ENCODE data around the gene PSME3.
"Not testable (repeated sequence)": the region's sequence is repeated elsewhere in the genome, so short reads cannot be mapped to it uniquely, and the experiment has no call there.

PSME3 gene

GRCh38 chr17:42851371-42852240 lies 18.4 kb downstream of the PSME3 start:
- not testable (repeated sequence) for H3K4me3 ChIP-seq (ENCODE audit: extremely low read depth, insufficient read depth, low read length, poor library complexity, severe bottlenecking); H3K9me3 ChIP-seq (ENCODE audit: control insufficient read depth, low read length); H3K27ac ChIP-seq (ENCODE audit: low read depth, low read length, severe bottlenecking); H3K36me3 ChIP-seq (ENCODE audit: control insufficient read depth, insufficient read depth, low read length); H3K4me1 ChIP-seq (ENCODE audit: control insufficient read depth, insufficient read depth, low read length, poor library complexity, severe bottlenecking)
- 100% methylated on average over 5 of the region's 28 CpGs; no CpG with 5 or more reads in 1 of the 2 experiments for WGBS, 2 experiments (ENCODE audit: insufficient coverage in 2 of 2)

GRCh38 chr17:42852351-42852750 lies 19.2 kb downstream of the PSME3 start:
- no peak overlapping the region for H3K4me3 ChIP-seq (ENCODE audit: extremely low read depth, insufficient read depth, low read length, poor library complexity, severe bottlenecking)
- 92 to 93% methylated on average over 13 to 15 of the region's 15 CpGs for WGBS, 2 experiments (ENCODE audit: insufficient coverage in 2 of 2)

GRCh38 chr17:42853004-42853403 lies 19.8 kb downstream of the PSME3 start:
- Histone ChIP-seq H3K4me1 (ENCODE audit: control insufficient read depth, insufficient read depth, low read length, poor library complexity, severe bottlenecking) (no peaks in the 10 kb centered on the region), H3K27ac (ENCODE audit: low read depth, low read length, severe bottlenecking) (no peak overlapping the region), H3K36me3 (ENCODE audit: control insufficient read depth, insufficient read depth, low read length) (no peaks in the 10 kb centered on the region), H3K9me3 (ENCODE audit: control insufficient read depth, low read length) (no peaks in the 10 kb centered on the region), H3K4me3 (ENCODE audit: extremely low read depth, insufficient read depth, low read length, poor library complexity, severe bottlenecking) (no peak overlapping the region)
- 92 to 96% methylated on average over 2 to 3 of the region's 4 CpGs for whole genome bisulfite sequencing, 2 experiments (ENCODE audit: insufficient coverage in 2 of 2)

More at GRCh38 chr17:42852351-42852750, 19.2 kb downstream of the PSME3 start:
- H3K36me3 ChIP-seq (ENCODE audit: control insufficient read depth, insufficient read depth, low read length) = no peaks in the 10 kb centered on the region
- H3K4me1 ChIP-seq (ENCODE audit: control insufficient read depth, insufficient read depth, low read length, poor library complexity, severe bottlenecking) = no peaks in the 10 kb centered on the region
- H3K9me3 ChIP-seq (ENCODE audit: control insufficient read depth, low read length) = no peaks in the 10 kb centered on the region
- H3K27ac ChIP-seq (ENCODE audit: low read depth, low read length, severe bottlenecking) = no peak overlapping the region

- H3K4me3 ChIP-seq (ENCODE audit: extremely low read depth, insufficient read depth, low read length, poor library complexity, severe bottlenecking) = no peak overlapping the region
- 83 to 100% methylated on average over 5 of the region's 5 CpGs for WGBS, 2 experiments (ENCODE audit: insufficient coverage in 2 of 2)
- H3K4me1 ChIP-seq (ENCODE audit: control insufficient read depth, insufficient read depth, low read length, poor library complexity, severe bottlenecking) = no peaks in the 10 kb centered on the region
- no peaks in the 10 kb centered on the region for H3K36me3 ChIP-seq (ENCODE audit: control insufficient read depth, insufficient read depth, low read length)
- H3K27ac ChIP-seq (ENCODE audit: low read depth, low read length, severe bottlenecking) = no peak overlapping the region
- no peaks in the 10 kb centered on the region for H3K9me3 ChIP-seq (ENCODE audit: control insufficient read depth, low read length)
Observed at GRCh38 chr17:42853597-42853967, 20.4 kb downstream of the PSME3 start.

GRCh38 chr17:42853968-42854790 lies 21.0 kb downstream of the PSME3 start:
- Histone ChIP-seq H3K27ac (ENCODE audit: low read depth, low read length, severe bottlenecking) (no peak overlapping the region), H3K4me3 (ENCODE audit: extremely low read depth, insufficient read depth, low read length, poor library complexity, severe bottlenecking) (no peak overlapping the region), H3K36me3 (ENCODE audit: control insufficient read depth, insufficient read depth, low read length) (no peaks in the 10 kb centered on the region), H3K4me1 (ENCODE audit: control insufficient read depth, insufficient read depth, low read length, poor library complexity, severe bottlenecking) (no peaks in the 10 kb centered on the region), H3K9me3 (ENCODE audit: control insufficient read depth, low read length) (no peaks in the 10 kb centered on the region)
- WGBS, 2 experiments (ENCODE audit: insufficient coverage in 2 of 2) = 88 to 91% methylated on average over 7 to 8 of the region's 15 CpGs

- Histone ChIP-seq H3K4me3 (ENCODE audit: extremely low read depth, insufficient read depth, low read length, poor library complexity, severe bottlenecking) (no peak overlapping the region), H3K9me3 (ENCODE audit: control insufficient read depth, low read length) (no peaks in the 10 kb centered on the region), H3K4me1 (ENCODE audit: control insufficient read depth, insufficient read depth, low read length, poor library complexity, severe bottlenecking) (no peaks in the 10 kb centered on the region), H3K36me3 (ENCODE audit: control insufficient read depth, insufficient read depth, low read length) (no peaks in the 10 kb centered on the region), H3K27ac (ENCODE audit: low read depth, low read length, severe bottlenecking) (no peak overlapping the region)
- 88 to 91% methylated on average over 7 to 8 of the region's 8 CpGs for WGBS, 2 experiments (ENCODE audit: insufficient coverage in 2 of 2)
Observed at GRCh38 chr17:42855048-42855596, 21.9 kb downstream of the PSME3 start.

- H3K27ac ChIP-seq (ENCODE audit: low read depth, low read length, severe bottlenecking); H3K36me3 ChIP-seq (ENCODE audit: control insufficient read depth, insufficient read depth, low read length); H3K4me1 ChIP-seq (ENCODE audit: control insufficient read depth, insufficient read depth, low read length, poor library complexity, severe bottlenecking); H3K4me3 ChIP-seq (ENCODE audit: extremely low read depth, insufficient read depth, low read length, poor library complexity, severe bottlenecking); H3K9me3 ChIP-seq (ENCODE audit: control insufficient read depth, low read length): not testable (repeated sequence)
- 60 to 95% methylated on average over 1 to 3 of the region's 8 CpGs for WGBS, 2 experiments (ENCODE audit: insufficient coverage in 2 of 2)
Observed at GRCh38 chr17:42856093-42856492, 22.9 kb downstream of the PSME3 start.

GRCh38 chr17:42856516-42856915 lies 23.3 kb downstream of the PSME3 start:
- not testable (repeated sequence) for H3K4me1 ChIP-seq (ENCODE audit: control insufficient read depth, insufficient read depth, low read length, poor library complexity, severe bottlenecking); H3K4me3 ChIP-seq (ENCODE audit: extremely low read depth, insufficient read depth, low read length, poor library complexity, severe bottlenecking); H3K9me3 ChIP-seq (ENCODE audit: control insufficient read depth, low read length); H3K27ac ChIP-seq (ENCODE audit: low read depth, low read length, severe bottlenecking); H3K36me3 ChIP-seq (ENCODE audit: control insufficient read depth, insufficient read depth, low read length)
- 90 to 92% methylated on average over 5 of the region's 8 CpGs for WGBS, 2 experiments (ENCODE audit: insufficient coverage in 2 of 2)

GRCh38 chr17:42857389-42857788 lies 24.2 kb downstream of the PSME3 start:
- H3K27ac ChIP-seq (ENCODE audit: low read depth, low read length, severe bottlenecking) = no peak overlapping the region
- no peaks in the 10 kb centered on the region for H3K4me1 ChIP-seq (ENCODE audit: control insufficient read depth, insufficient read depth, low read length, poor library complexity, severe bottlenecking)
- H3K9me3 ChIP-seq (ENCODE audit: control insufficient read depth, low read length) = no peaks in the 10 kb centered on the region
- no peaks in the 10 kb centered on the region for H3K36me3 ChIP-seq (ENCODE audit: control insufficient read depth, insufficient read depth, low read length)
- H3K4me3 ChIP-seq (ENCODE audit: extremely low read depth, insufficient read depth, low read length, poor library complexity, severe bottlenecking) = no peak overlapping the region
- WGBS, 2 experiments (ENCODE audit: insufficient coverage in 2 of 2) = 88% methylated on average over 1 of the region's 1 CpG; no CpG with 5 or more reads in 1 of the 2 experiments

GRCh38 chr17:42865638-42866094 lies 32.5 kb downstream of the PSME3 start:
- WGBS, 2 experiments (ENCODE audit: insufficient coverage in 2 of 2) = 78 to 86% methylated on average over 7 of the region's 7 CpGs
- no peak overlapping the region for H3K27ac ChIP-seq (ENCODE audit: low read depth, low read length, severe bottlenecking)

More at GRCh38 chr17:42865638-42866094, 32.5 kb downstream of the PSME3 start:
- Histone ChIP-seq H3K4me3 (ENCODE audit: extremely low read depth, insufficient read depth, low read length, poor library complexity, severe bottlenecking) (no peak overlapping the region), H3K4me1 (ENCODE audit: control insufficient read depth, insufficient read depth, low read length, poor library complexity, severe bottlenecking) (no peaks in the 10 kb centered on the region), H3K36me3 (ENCODE audit: control insufficient read depth, insufficient read depth, low read length) (no peaks in the 10 kb centered on the region), H3K9me3 (ENCODE audit: control insufficient read depth, low read length) (peaks cover 4% of the 10 kb centered on the region)

All from mesodermal cell (in vitro differentiated cells).